ENCODE results near the gene KIF4A. TPM values are rescaled to one million over a fixed set of nuclear protein-coding genes. Genes with fewer than 3 reads are reported as not detected.

KIF4A gene
- total and polyA plus RNA-seq, 2 of the 4 experiments (the other 2 are of a cell fraction), result 10.0 to 19.0 TPM

GRCh38 chrX:70439016-70439415 lies 149.1 kb downstream of the KIF4A start:
- Histone ChIP-seq H2AK5ac (ENCODE audit: low read depth, low read length) (no peak overlapping the region), H3K23ac (ENCODE audit: low read depth, low read length) (no peak overlapping the region), H2AK9ac (replicated peaks; ENCODE audit: low read depth, low read length, poor library complexity) (no peak overlapping the region), H3K9me1 (ENCODE audit: insufficient read depth, low read length) (0 out of 2 replicates have a peak, but pooled peaks cover 3% of the 10 kb centered on the region), H2BK120ac (ENCODE audit: low read depth, low read length) (no peak overlapping the region), H2BK15ac (ENCODE audit: low read depth, low read length) (no peak overlapping the region), H4K91ac (ENCODE audit: insufficient read depth, low read depth, low read length) (no peak overlapping the region), H3K14ac (replicated peaks; ENCODE audit: low read depth, low read length) (no peak overlapping the region), H4K8ac (ENCODE audit: low read depth in 2 of 2, low read length in 2 of 2) (no peak overlapping the region), H3K9me3 (ENCODE audit: control insufficient read depth, insufficient read depth, low read length) (no peaks in the 10 kb centered on the region), H3K27ac (ENCODE audit: insufficient read depth, low read length) (no peak overlapping the region), H3K4me3 (ENCODE audit: insufficient read depth, low read depth, low read length) (no peak overlapping the region), H3K36me3 (ENCODE audit: control insufficient read depth, insufficient read depth, low read length) (no peaks in the 10 kb centered on the region), H3K18ac (ENCODE audit: low read depth, low read length) (no peak overlapping the region), H3K4ac (ENCODE audit: low read depth, low read length) (no peak overlapping the region), H3K4me1 (ENCODE audit: control insufficient read depth, insufficient read depth, low read length) (peaks cover 4% of the 10 kb centered on the region; the same call in 1 of the 2 replicates), H2BK5ac (ENCODE audit: low read depth, low read length, poor library complexity, severe bottlenecking) (no peak overlapping the region), H3K4me2 (ENCODE audit: low read depth, low read length) (no peak overlapping the region), H3K9ac (ENCODE audit: low read depth, low read length) (no peak overlapping the region), H3K79me1 (ENCODE audit: low read depth in 1 of 2, low read length in 2 of 2) (peaks cover 4 to 15% of the 10 kb centered on the region in 2 experiments; a peak in 3 of 4 replicates), H4K5ac (ENCODE audit: low read depth, low read length) (no peak overlapping the region), H2BK20ac (ENCODE audit: low read depth, low read length) (no peak overlapping the region), H3K56ac (ENCODE audit: extremely low read depth, insufficient read depth, low read length) (no peak overlapping the region), H2AFZ (replicated peaks; ENCODE audit: low read length, poor library complexity) (peak overlapping the region; percentile 61), H3K27me3 (ENCODE audit: control insufficient read depth, insufficient read depth, low read length) (peaks cover 2% of the 10 kb centered on the region; the same call in 1 of the 2 replicates), H4K20me1 (ENCODE audit: insufficient read depth, low read length) (no peaks in the 10 kb centered on the region)
- in situ Hi-C loops (cut with MboI; ENCODE audit: low sequenced_read_pairs) (no loop called here), intact Hi-C loops (cut with micrococcal nuclease) (no loop called here), dilution Hi-C loops (cut with HindIII; ENCODE audit: low sequenced_read_pairs, unreplicated experiment) (no loop called here)
- TF ChIP-seq ELK1 (IDR thresholded peaks at IDR 0.05; ENCODE audit: borderline replicate concordance, low read depth, low read length), result no peak
- TF ChIP-seq SMC3 (IDR thresholded peaks at IDR 0.05; ENCODE audit: low read depth, low read length), result no peak
- no peak for TF ChIP-seq BHLHE40 (IDR thresholded peaks at IDR 0.05; ENCODE audit: low read depth, low read length)
- TF ChIP-seq FOS (IDR thresholded peaks at IDR 0.05; ENCODE audit: low read depth, low read length), result no peak
- TF ChIP-seq USF2 (IDR thresholded peaks at IDR 0.05; ENCODE audit: low read depth, low read length), result no peak
- no peak for TF ChIP-seq RCOR1 (IDR thresholded peaks at IDR 0.05; ENCODE audit: insufficient replicate concordance, low read length)
- TF ChIP-seq RFX5 (IDR thresholded peaks at IDR 0.05; ENCODE audit: low read depth, low read length), result no peak
- TF ChIP-seq POLR2A (IDR thresholded peaks at IDR 0.05; ENCODE audit: low read depth, low read length), result no peak
- no peak for TF ChIP-seq MAFK (IDR thresholded peaks at IDR 0.05; ENCODE audit: low read depth, low read length)
- TF ChIP-seq RAD21 (IDR thresholded peaks at IDR 0.05; ENCODE audit: low read length), result no peak
- DNase-seq, result no peak
- WGBS, 2 experiments (ENCODE audit: extremely low coverage in 2 of 2, insufficient read length in 1 of 2), result no CpG with 5 or more reads among the region's 1 CpG
- CTCF ChIA-PET, result no interaction called here
- ATAC-seq (ENCODE audit: low read depth), result no peak
- POLR2A ChIA-PET (ENCODE audit: unreplicated experiment), result interaction anchor here (0.6 kb wide), 1 partner anchor 178 kb away, joined by 3 read pairs; no protein-coding TSS in a partner anchor
- no TSS peak for BruUV-seq (replicated peaks)
